Fibroblast of skin of left quadriceps (primary cell): ENCODE results near the gene CALD1.
"Not testable (repeated sequence)": the region's sequence is repeated elsewhere in the genome, so short reads cannot be mapped to it uniquely, and the experiment has no call there.

Experiments used
- DNase-seq, 2 experiments: peaks; one replicate each; pipeline ENCODE4 v3.0.0-alpha.2; 2013; ENCODE audit warnings: low read depth in 2 of 2

Gene CALD1

GRCh38 chr7:134949171-134949570, 169.7 kb downstream of the CALD1 start:
- no peak for DNase-seq

GRCh38 chr7:134954197-134955082, 175.0 kb downstream of the CALD1 start:
- no peak for DNase-seq

DNA sequence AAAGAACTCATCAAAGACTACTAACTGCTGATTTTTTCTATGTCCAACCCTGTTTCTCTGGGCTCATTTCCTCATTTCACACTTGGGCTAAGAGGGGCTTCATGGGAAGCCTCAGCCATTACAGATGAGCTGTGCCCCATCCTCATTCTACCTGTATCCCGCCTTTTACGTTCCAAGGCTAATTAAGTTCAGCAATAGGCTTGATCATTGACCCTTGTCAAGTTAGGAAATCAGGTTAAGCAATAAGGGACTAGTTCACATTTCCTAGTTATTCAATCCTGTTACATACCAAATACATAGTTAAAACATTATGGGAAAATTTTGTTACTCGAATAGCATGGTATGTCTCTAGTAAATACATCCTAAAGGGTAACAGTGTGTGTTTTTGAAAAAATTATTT, 177.6 kb downstream of the CALD1 start:
- no peak for DNase-seq

GRCh38 chr7:134959810-134960209, 180.4 kb downstream of the CALD1 start:
- DNase-seq = no peak

GRCh38 chr7:134962270-134962780, 182.9 kb downstream of the CALD1 start:
- DNase-seq = no peak

GRCh38 chr7:134963036-134963435, 183.6 kb downstream of the CALD1 start:
- DNase-seq = no peak

- DNase-seq = no peak
Observed at GRCh38 chr7:134966691-134967090, 187.3 kb downstream of the CALD1 start.

DNA sequence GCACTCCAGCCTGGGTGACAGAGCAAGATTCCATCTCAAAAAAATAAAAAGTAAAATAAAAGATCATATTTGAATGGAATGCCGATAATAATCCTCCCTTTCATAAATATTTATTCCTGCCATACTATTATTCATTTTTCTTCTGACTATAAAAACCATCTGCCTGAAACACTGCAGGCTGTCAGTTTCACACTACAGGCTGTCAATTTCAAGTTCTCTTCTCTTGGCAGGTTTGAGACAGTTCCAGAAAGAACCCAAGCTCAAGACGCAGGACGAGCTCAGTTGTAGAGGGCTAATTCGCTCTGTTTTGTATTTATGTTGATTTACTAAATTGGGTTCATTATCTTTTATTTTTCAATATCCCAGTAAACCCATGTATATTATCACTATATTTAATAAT, 188.7 kb downstream of the CALD1 start:
- no peak for DNase-seq

DNA sequence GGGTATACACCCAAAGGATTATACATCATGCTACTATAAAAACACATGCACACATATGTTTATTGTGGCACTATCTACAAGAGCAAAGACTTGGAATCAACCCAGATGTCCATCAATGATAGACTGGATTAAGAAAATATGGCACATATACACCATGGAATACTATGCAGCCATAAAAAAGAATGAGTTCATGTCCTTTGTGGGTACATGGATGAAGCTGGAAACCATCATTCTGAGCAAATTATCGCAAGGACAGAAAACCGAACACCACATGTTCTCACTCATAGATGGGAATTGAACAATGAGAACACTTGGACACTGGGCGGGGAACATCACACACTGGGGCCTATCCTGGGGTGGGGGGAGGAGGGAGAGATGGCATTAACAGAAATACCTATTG, 202.2 kb downstream of the CALD1 start:
- DNase-seq = not testable (repeated sequence)

GRCh38 chr7:134985894-134986362, 206.5 kb downstream of the CALD1 start:
- DNase-seq = no peak

GRCh38 chr7:134986363-134987251, 207.2 kb downstream of the CALD1 start, which contains the start of gene AGBL3:
Gene AGBL3 (plus strand): TSS chr7:134986508. CDS start chr7:134987934, 1,426 bp downstream.
- DNase-seq = peak; percentile 92 to 93

- DNase-seq = no peak
Observed at GRCh38 chr7:134988161-134988560, 208.7 kb downstream of the CALD1 start.

DNA sequence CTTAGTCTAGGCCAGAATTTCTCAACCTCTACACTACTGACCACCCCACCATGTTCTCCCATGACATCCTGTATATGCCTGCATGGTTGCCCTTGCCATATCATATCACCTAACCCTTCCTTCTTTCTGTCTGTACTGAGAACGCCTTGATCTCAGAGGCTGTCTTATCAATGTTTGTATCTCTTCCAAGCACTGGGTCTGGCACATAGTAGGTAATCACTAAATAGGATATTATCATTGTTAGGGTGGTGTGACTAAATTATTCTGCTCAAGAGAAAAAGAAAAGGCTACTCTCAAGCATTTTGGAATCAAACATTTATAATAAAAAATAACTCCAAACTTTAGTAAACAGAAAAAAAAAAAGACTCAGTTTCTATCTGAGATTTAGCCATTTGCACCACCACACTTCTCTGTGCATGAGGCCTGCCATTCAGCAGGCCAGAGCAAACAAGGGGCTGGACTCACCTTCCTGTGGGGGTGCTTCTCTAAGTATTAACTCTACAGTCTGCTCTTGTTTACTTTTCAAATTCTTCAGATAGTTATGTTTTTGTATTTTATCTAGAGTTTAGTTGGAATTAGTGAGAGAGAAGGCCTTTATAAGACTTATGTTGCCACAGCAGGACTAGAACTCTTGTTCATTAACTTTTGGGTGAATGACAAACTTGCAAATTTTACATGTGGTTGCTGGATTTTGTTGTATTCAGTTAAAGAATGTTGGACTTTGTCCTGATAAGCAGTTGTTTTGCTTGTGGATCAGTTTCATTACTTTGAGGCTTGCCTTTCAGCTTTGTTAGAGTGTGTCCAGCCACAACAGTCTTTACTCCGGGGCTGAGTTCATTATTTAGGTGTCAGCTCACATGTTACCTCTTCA, 212.3 kb downstream of the CALD1 start:
- DNase-seq = no peak

- no peak for DNase-seq
Observed at GRCh38 chr7:134992626-134993179, 213.3 kb downstream of the CALD1 start.

DNA sequence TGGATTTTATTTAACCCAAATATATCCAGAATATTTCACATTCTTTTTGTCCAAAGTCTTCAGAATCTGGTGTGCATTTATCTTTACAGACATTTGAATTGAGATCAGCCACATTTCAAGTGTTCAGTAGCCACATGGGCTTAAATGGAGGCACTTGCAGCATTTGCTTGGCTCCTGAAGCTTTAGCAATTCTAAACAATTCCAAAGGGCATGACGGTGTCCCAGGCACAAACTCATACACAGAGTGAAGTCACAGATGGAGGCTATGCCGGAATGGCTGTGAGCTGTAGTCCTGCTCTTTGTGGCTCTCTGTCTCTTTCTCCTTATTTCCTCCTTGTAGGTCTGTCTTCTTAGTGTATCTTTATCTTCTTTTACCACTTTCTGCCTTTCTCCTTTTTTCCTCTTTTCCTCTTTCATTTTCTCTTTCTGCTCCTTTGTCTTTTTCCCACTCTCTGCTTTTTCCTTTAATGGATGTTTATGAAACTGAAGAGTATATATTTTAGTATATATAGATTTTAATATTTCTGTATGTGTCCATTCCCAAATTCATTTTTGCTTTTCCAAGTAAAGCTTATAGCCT, 214.5 kb downstream of the CALD1 start:
- no peak for DNase-seq

- no peak for DNase-seq
Observed at GRCh38 chr7:134995239-134996096, 216.0 kb downstream of the CALD1 start.

GRCh38 chr7:134996097-134996550, 216.7 kb downstream of the CALD1 start:
- no peak for DNase-seq

GRCh38 chr7:134997214-134997885, 217.9 kb downstream of the CALD1 start:
- DNase-seq = no peak

DNA sequence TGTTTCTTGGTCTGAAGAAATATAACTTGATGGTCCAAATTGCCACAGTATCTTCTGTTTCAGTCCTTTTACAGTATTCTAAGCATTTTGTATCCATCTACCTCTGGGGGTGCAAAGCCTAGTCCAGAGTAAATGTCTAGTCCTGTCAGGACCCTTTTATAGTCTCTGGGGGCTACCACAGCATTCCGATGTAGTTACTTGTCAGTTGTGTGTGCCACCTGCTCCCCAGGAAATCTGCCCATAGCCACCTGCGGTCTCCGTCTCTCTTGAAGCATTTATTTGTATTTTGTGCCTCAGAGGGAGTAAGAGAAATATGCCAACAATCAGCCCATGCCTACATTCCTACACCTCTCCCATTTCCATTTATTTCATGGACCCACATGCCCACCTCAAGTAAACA, 219.7 kb downstream of the CALD1 start:
- DNase-seq = no peak
